ENCODE measurements around the gene PTPN9. TPM values are rescaled to one million over a fixed set of nuclear protein-coding genes. Genes with fewer than 3 reads are reported as not detected.
"Not testable (repeated sequence)": the region's sequence is repeated elsewhere in the genome, so short reads cannot be mapped to it uniquely, and the experiment has no call there.

Gene PTPN9
- total and polyA plus RNA-seq, 12 donors = 5.9 to 28.5 (median 19.3) TPM

DNA sequence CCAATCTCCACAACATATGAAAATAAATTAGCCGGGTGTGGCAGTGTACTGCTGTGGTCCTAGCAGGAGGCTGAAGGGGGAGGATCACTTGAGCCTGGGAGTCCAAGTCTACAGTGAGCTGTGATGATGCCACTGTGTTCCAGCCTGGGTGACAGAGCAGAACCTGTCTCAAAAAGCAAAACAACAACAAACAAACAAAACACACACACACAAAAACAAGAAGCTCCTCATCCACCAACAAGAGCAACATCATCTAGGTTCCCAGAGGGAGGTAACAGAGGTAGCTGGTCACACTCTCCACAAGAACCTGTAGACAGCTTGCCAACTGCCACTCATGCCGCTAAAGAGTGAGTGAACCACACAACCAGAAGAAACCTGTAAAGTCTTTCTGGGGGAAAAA lies 34.8 kb downstream of the PTPN9 start:
- TF ChIP-seq, protein P1, sequence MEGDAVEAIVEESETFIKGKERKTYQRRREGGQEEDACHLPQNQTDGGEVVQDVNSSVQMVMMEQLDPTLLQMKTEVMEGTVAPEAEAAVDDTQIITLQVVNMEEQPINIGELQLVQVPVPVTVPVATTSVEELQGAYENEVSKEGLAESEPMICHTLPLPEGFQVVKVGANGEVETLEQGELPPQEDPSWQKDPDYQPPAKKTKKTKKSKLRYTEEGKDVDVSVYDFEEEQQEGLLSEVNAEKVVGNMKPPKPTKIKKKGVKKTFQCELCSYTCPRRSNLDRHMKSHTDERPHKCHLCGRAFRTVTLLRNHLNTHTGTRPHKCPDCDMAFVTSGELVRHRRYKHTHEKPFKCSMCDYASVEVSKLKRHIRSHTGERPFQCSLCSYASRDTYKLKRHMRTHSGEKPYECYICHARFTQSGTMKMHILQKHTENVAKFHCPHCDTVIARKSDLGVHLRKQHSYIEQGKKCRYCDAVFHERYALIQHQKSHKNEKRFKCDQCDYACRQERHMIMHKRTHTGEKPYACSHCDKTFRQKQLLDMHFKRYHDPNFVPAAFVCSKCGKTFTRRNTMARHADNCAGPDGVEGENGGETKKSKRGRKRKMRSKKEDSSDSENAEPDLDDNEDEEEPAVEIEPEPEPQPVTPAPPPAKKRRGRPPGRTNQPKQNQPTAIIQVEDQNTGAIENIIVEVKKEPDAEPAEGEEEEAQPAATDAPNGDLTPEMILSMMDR (IDR thresholded peaks at IDR 0.05) = no peak
- TF ChIP-seq POLR2A (IDR thresholded peaks at IDR 0.05) = no peak
- intact Hi-C loops (cut with DNase I) = no loop called here
- 88 to 100% (median 93%) methylated on average over 2 of the region's 2 CpGs for WGBS, 4 donors
- H3K36me3 ChIP-seq (replicated peaks in 1 of 2) = no peaks in the 10 kb centered on the region
- DNase-seq = no peak
- no peak overlapping the region for H3K27ac ChIP-seq
- no peak overlapping the region for H3K4me3 ChIP-seq
- peaks cover 0 to 30% of the 10 kb centered on the region in 2 donors for H3K4me1 ChIP-seq (replicated peaks in 1 of 2)
- H3K9me3 ChIP-seq (replicated peaks in 1 of 3) = no peaks in the 10 kb centered on the region
- H3K27me3 ChIP-seq = no peaks in the 10 kb centered on the region

GRCh38 chr15:75542949-75543545 lies 36.1 kb downstream of the PTPN9 start:
- H3K9me3 ChIP-seq (replicated peaks in 1 of 3); intact Hi-C loops (cut with DNase I); H3K36me3 ChIP-seq (replicated peaks in 1 of 2); DNase-seq; H3K27me3 ChIP-seq; H3K4me3 ChIP-seq: not testable (repeated sequence)
- peaks cover 0 to 30% of the 10 kb centered on the region in 2 donors for H3K4me1 ChIP-seq (replicated peaks in 1 of 2)
- WGBS, 4 donors = 38 to 56% (median 49%) methylated on average over 4 to 6 of the region's 6 CpGs
- H3K27ac ChIP-seq = peak overlapping the region in 2 of 5 donors; percentile 34 to 44

DNA sequence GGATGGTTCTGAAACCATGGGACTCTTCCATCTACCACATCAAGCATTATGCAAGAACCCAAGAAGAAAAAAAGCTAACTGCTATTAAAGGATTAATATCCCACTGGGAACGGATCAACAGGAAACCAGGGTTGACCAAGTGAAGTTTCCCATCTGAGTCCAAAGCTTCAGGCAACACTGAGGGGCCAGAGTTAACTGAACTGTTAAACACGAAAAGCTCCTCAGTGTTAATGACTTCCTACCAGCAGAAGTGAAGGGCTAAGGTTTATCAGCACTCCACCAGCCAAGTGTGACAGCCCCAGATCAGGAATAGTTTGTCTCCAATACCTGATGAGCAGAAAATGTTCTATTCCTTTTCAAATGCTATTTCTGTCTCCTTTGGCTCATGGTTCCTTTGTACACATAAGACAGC lies 36.7 kb downstream of the PTPN9 start:
- Histone ChIP-seq H3K27ac (peak overlapping the region in 2 of 5 donors; percentile 67 to 68), H3K4me3 (no peak overlapping the region), H3K4me1 (replicated peaks in 1 of 2) (peaks cover 0 to 30% of the 10 kb centered on the region in 2 donors), H3K9me3 (replicated peaks in 1 of 3) (no peaks in the 10 kb centered on the region), H3K36me3 (replicated peaks in 1 of 2) (no peaks in the 10 kb centered on the region), H3K27me3 (no peaks in the 10 kb centered on the region)
- WGBS, 4 donors = 44 to 68% (median 51%) methylated on average over 2 of the region's 2 CpGs
- intact Hi-C loops (cut with DNase I) = no loop called here
- DNase-seq = no peak
- TF ChIP-seq, protein P1 (IDR thresholded peaks at IDR 0.05) = no peak
- TF ChIP-seq POLR2A (IDR thresholded peaks at IDR 0.05) = no peak

- TF ChIP-seq, protein P1 (IDR thresholded peaks at IDR 0.05) = no peak
- TF ChIP-seq POLR2A (IDR thresholded peaks at IDR 0.05) = no peak
- Histone ChIP-seq H3K4me3 (no peak overlapping the region), H3K36me3 (replicated peaks in 1 of 2) (no peaks in the 10 kb centered on the region), H3K27me3 (no peaks in the 10 kb centered on the region), H3K9me3 (replicated peaks in 1 of 3) (no peaks in the 10 kb centered on the region), H3K27ac (no peak overlapping the region), H3K4me1 (replicated peaks in 1 of 2) (peaks cover 0 to 17% of the 10 kb centered on the region in 2 donors)
- intact Hi-C loops (cut with DNase I) = loop anchor here in 1 of 2 donors (10.0 kb wide), 1 partner anchor 46 kb away; no protein-coding TSS in a partner anchor
- 96 to 98% (median 97%) methylated on average over 7 of the region's 7 CpGs for WGBS, 4 donors
- DNase-seq = no peak
Observed at GRCh38 chr15:75538376-75538775, 40.7 kb downstream of the PTPN9 start.

DNA sequence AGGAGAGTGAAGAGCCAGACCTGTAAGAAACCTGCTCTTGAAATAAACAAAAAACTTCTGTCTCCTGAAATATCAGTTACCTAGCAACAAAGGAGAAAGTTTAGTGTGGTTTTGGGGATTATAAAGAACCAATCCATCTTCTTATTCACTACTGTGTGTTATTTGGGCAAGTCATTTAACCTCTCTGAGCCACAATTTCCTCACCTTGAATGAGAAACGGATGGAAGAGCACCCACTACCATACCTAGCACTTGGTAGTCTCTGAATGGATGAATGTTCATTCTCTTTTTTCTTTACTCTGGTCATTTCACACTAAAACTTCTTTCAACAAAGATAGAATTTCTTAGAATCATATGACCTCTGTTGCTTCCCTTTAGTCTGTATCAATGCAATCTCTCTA lies 45.2 kb downstream of the PTPN9 start:
- no peaks in the 10 kb centered on the region for H3K9me3 ChIP-seq (replicated peaks in 1 of 3)
- intact Hi-C loops (cut with DNase I) = loop anchor here in 1 of 2 donors (10.0 kb wide), 1 partner anchor 51 kb away; no protein-coding TSS in a partner anchor
- no peaks in the 10 kb centered on the region for H3K27me3 ChIP-seq
- WGBS, 4 donors = 81 to 93% (median 90%) methylated on average over 1 of the region's 1 CpG
- no peak overlapping the region for H3K27ac ChIP-seq
- H3K4me3 ChIP-seq = no peak overlapping the region
- no peaks in the 10 kb centered on the region for H3K36me3 ChIP-seq (replicated peaks in 1 of 2)
- no peak for DNase-seq
- peaks cover 24 to 27% of the 10 kb centered on the region in 2 donors for H3K4me1 ChIP-seq (replicated peaks in 1 of 2)
- TF ChIP-seq POLR2A (IDR thresholded peaks at IDR 0.05) = no peak
- TF ChIP-seq, protein P1 (IDR thresholded peaks at IDR 0.05) = no peak
